ENCODE results near the gene PLK2.

Gene PLK2

DNA sequence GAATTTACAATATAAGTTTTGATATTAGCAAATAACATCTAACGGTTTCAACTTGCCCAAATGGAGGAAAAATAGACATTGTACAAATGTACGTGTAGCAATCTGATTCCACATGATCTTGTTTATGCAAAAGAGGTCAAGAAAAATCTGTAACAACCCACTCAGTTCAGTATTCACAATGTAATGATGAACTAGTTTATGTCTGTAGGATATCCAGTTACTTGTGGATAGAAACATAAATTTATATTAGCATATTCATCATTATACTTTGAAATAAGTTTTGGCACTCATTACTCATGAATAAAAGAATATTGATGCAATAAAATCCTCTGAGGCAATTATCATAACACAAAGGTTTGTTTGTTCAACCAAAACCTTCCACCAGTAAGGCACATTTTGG is 28.1 kb downstream of the PLK2 start:
- DNase-seq (ENCODE audit: low spot score) (no peak), ATAC-seq (ENCODE audit: low read depth) (no peak)
- Histone ChIP-seq H3K9me3 (ENCODE audit: severe bottlenecking) (no peaks in the 10 kb centered on the region), H3K4me1 (ENCODE audit: insufficient read depth, poor library complexity, severe bottlenecking) (no peaks in the 10 kb centered on the region), H3K4me3 (ENCODE audit: severe bottlenecking) (no peak overlapping the region), H3K27ac (ENCODE audit: poor library complexity, severe bottlenecking) (no peak overlapping the region), H3K36me3 (ENCODE audit: low read depth) (no peaks in the 10 kb centered on the region), H3K27me3 (ENCODE audit: insufficient read depth, poor library complexity, severe bottlenecking) (no peaks in the 10 kb centered on the region)
- TF ChIP-seq CTCF (IDR thresholded peaks at IDR 0.05; ENCODE audit: poor library complexity, severe bottlenecking): no peak

DNA sequence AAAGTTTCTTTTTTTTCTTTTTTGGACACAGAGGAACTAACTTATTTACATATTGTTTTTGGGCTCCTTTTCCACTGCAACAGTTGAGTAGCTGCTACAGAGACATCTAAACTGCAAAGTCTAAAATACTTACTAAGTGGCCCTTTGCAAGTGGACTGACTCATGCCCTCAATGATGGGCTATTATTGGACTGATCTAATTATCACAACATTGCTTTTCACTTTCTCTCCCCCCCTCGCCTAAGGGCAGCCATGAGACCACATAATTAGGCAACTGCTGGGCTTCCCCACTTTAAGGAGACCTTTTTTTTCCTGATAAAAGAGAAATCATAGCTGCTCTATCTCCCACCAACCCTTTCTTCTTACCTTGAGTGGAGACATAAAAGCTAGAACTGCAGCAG is 47.0 kb downstream of the PLK2 start:
- peaks cover 21% of the 10 kb centered on the region for H3K4me1 ChIP-seq (ENCODE audit: insufficient read depth, poor library complexity, severe bottlenecking)
- no peaks in the 10 kb centered on the region for H3K27me3 ChIP-seq (ENCODE audit: insufficient read depth, poor library complexity, severe bottlenecking)
- H3K27ac ChIP-seq (ENCODE audit: poor library complexity, severe bottlenecking): no peak overlapping the region
- no peaks in the 10 kb centered on the region for H3K36me3 ChIP-seq (ENCODE audit: low read depth)
- ATAC-seq (ENCODE audit: low read depth): no peak
- no peaks in the 10 kb centered on the region for H3K9me3 ChIP-seq (ENCODE audit: severe bottlenecking)
- no peak for TF ChIP-seq CTCF (IDR thresholded peaks at IDR 0.05; ENCODE audit: poor library complexity, severe bottlenecking)
- no peak for DNase-seq (ENCODE audit: low spot score)
- H3K4me3 ChIP-seq (ENCODE audit: severe bottlenecking): no peak overlapping the region

GRCh38 chr5:58412081-58412480 is 47.8 kb downstream of the PLK2 start:
- TF ChIP-seq CTCF (IDR thresholded peaks at IDR 0.05; ENCODE audit: poor library complexity, severe bottlenecking): no peak
- DNase-seq (ENCODE audit: low spot score): no peak
- no peaks in the 10 kb centered on the region for H3K9me3 ChIP-seq (ENCODE audit: severe bottlenecking)
- H3K4me1 ChIP-seq (ENCODE audit: insufficient read depth, poor library complexity, severe bottlenecking): peaks cover 29% of the 10 kb centered on the region
- no peaks in the 10 kb centered on the region for H3K36me3 ChIP-seq (ENCODE audit: low read depth)
- H3K27me3 ChIP-seq (ENCODE audit: insufficient read depth, poor library complexity, severe bottlenecking): no peaks in the 10 kb centered on the region
- ATAC-seq (ENCODE audit: low read depth): no peak
- H3K4me3 ChIP-seq (ENCODE audit: severe bottlenecking): no peak overlapping the region
- H3K27ac ChIP-seq (ENCODE audit: poor library complexity, severe bottlenecking): no peak overlapping the region

- no peak; the same call in 2 of the 3 replicates for ATAC-seq (ENCODE audit: low read depth)
- peak overlapping the region; percentile 14 for H3K27ac ChIP-seq (ENCODE audit: poor library complexity, severe bottlenecking)
- no peak for TF ChIP-seq CTCF (IDR thresholded peaks at IDR 0.05; ENCODE audit: poor library complexity, severe bottlenecking)
- H3K9me3 ChIP-seq (ENCODE audit: severe bottlenecking): no peaks in the 10 kb centered on the region
- no peaks in the 10 kb centered on the region for H3K36me3 ChIP-seq (ENCODE audit: low read depth)
- peaks cover 36% of the 10 kb centered on the region for H3K4me1 ChIP-seq (ENCODE audit: insufficient read depth, poor library complexity, severe bottlenecking)
- DNase-seq (ENCODE audit: low spot score): no peak
- no peaks in the 10 kb centered on the region for H3K27me3 ChIP-seq (ENCODE audit: insufficient read depth, poor library complexity, severe bottlenecking)
- H3K4me3 ChIP-seq (ENCODE audit: severe bottlenecking): no peak overlapping the region
Observed at GRCh38 chr5:58411372-58411771, 48.5 kb downstream of the PLK2 start.

DNA sequence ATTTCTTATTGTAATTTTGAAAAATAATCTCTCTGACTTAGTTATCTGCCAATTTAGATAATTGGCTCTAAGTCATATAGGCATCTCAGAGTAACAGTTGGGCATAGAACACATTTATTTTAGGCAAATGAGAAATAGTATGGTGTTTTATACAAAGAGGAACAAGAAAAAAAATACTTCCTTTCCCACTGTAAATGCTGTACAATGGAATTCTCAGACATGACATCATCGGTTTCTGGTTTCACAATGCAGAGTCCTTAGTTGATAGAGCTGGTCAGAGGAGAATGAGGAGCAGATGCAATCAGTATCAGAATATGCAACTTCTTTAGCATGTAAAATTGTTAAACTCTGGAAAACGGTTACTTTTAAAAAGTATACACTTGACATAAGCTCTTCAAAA is 49.4 kb downstream of the PLK2 start:
- TF ChIP-seq CTCF (IDR thresholded peaks at IDR 0.05; ENCODE audit: poor library complexity, severe bottlenecking): no peak
- Histone ChIP-seq H3K36me3 (ENCODE audit: low read depth) (no peaks in the 10 kb centered on the region), H3K4me1 (ENCODE audit: insufficient read depth, poor library complexity, severe bottlenecking) (peaks cover 42% of the 10 kb centered on the region), H3K4me3 (ENCODE audit: severe bottlenecking) (no peak overlapping the region), H3K27ac (ENCODE audit: poor library complexity, severe bottlenecking) (peak overlapping the region; percentile 14), H3K27me3 (ENCODE audit: insufficient read depth, poor library complexity, severe bottlenecking) (no peaks in the 10 kb centered on the region), H3K9me3 (ENCODE audit: severe bottlenecking) (no peaks in the 10 kb centered on the region)
- DNase-seq (ENCODE audit: low spot score) (no peak), ATAC-seq (ENCODE audit: low read depth) (peak; percentile 82)
